ENCODE data around the gene ASCC3. TPM values are rescaled to one million over a fixed set of nuclear protein-coding genes. Genes with fewer than 3 reads are reported as not detected.

ASCC3 gene
- total RNA-seq, 1 experiment from 2014 or later, result 40.5 TPM

GRCh38 chr6:100491952-100492670, 389.0 kb downstream of the ASCC3 start:
- ChIA-PET RAD21 (ENCODE audit: low non-redundant PET in 1 of 2, low total read pairs in 2 of 2, uncharacterized antibody in 2 of 2, unreplicated experiment in 2 of 2) (no interaction called here), POLR2A (no interaction called here), CTCF (no interaction called here)
- Histone ChIP-seq H3K27ac (ENCODE audit: low read depth, low read length) (no peak overlapping the region), H3K9me2 (ENCODE audit: insufficient read depth) (no peaks in the 10 kb centered on the region), H3K9me3 (ENCODE audit: control insufficient read depth in 1 of 2, insufficient read depth in 1 of 2, low read depth in 1 of 2, low read length in 2 of 2) (no peaks in the 10 kb centered on the region), H4K20me1 (ENCODE audit: insufficient read depth) (no peaks in the 10 kb centered on the region), H3K9ac (ENCODE audit: low read length) (no peak overlapping the region), H3K27me3 (ENCODE audit: insufficient read depth, low read length) (no peaks in the 10 kb centered on the region), H3K4me3 (replicated peaks in 1 of 2; ENCODE audit: low read depth in 1 of 2, low read length in 2 of 2) (no peak overlapping the region), H2AFZ (ENCODE audit: low read depth, low read length, poor library complexity, severe bottlenecking) (no peak overlapping the region), H3K4me1 (ENCODE audit: control insufficient read depth in 1 of 2, insufficient read depth in 2 of 2, low read length in 2 of 2) (no peaks in the 10 kb centered on the region), H3K36me3 (ENCODE audit: control insufficient read depth in 1 of 2, insufficient read depth in 2 of 2, low read length in 2 of 2) (no peaks in the 10 kb centered on the region), H3K79me2 (ENCODE audit: insufficient read depth, low read length) (no peaks in the 10 kb centered on the region), H3K4me2 (ENCODE audit: low read length) (no peak overlapping the region)
- DNase-seq (ENCODE audit: low read depth, low spot score), result no peak
- no peak for TF ChIP-seq MAX (IDR thresholded peaks at IDR 0.05)
- no peak for TF ChIP-seq TCF7L2 (IDR thresholded peaks at IDR 0.05; ENCODE audit: borderline replicate concordance, extremely low read depth, insufficient read depth, insufficient read length)
- no peak for TF ChIP-seq SIN3A (IDR thresholded peaks at IDR 0.05; ENCODE audit: low read depth)
- TF ChIP-seq EGR1 (IDR thresholded peaks at IDR 0.05; ENCODE audit: low read depth), result no peak
- no peak for TF ChIP-seq POLR2AphosphoS5 (IDR thresholded peaks at IDR 0.05; ENCODE audit: low read depth, low read length)
- TF ChIP-seq, protein P1, sequence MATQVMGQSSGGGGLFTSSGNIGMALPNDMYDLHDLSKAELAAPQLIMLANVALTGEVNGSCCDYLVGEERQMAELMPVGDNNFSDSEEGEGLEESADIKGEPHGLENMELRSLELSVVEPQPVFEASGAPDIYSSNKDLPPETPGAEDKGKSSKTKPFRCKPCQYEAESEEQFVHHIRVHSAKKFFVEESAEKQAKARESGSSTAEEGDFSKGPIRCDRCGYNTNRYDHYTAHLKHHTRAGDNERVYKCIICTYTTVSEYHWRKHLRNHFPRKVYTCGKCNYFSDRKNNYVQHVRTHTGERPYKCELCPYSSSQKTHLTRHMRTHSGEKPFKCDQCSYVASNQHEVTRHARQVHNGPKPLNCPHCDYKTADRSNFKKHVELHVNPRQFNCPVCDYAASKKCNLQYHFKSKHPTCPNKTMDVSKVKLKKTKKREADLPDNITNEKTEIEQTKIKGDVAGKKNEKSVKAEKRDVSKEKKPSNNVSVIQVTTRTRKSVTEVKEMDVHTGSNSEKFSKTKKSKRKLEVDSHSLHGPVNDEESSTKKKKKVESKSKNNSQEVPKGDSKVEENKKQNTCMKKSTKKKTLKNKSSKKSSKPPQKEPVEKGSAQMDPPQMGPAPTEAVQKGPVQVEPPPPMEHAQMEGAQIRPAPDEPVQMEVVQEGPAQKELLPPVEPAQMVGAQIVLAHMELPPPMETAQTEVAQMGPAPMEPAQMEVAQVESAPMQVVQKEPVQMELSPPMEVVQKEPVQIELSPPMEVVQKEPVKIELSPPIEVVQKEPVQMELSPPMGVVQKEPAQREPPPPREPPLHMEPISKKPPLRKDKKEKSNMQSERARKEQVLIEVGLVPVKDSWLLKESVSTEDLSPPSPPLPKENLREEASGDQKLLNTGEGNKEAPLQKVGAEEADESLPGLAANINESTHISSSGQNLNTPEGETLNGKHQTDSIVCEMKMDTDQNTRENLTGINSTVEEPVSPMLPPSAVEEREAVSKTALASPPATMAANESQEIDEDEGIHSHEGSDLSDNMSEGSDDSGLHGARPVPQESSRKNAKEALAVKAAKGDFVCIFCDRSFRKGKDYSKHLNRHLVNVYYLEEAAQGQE (IDR thresholded peaks at IDR 0.05; ENCODE audit: low read depth), result no peak
- TF ChIP-seq JUND (IDR thresholded peaks at IDR 0.05), result no peak
- no peak for TF ChIP-seq CEBPB (IDR thresholded peaks at IDR 0.05; ENCODE audit: low read depth)
- TF ChIP-seq FOSL1 (IDR thresholded peaks at IDR 0.05; ENCODE audit: low read depth), result no peak
- TF ChIP-seq ELF1 (IDR thresholded peaks at IDR 0.05; ENCODE audit: borderline replicate concordance, low read depth), result no peak
- TF ChIP-seq SRF (IDR thresholded peaks at IDR 0.05; ENCODE audit: low read depth), result no peak
- TF ChIP-seq EZH2phosphoT487 (IDR thresholded peaks at IDR 0.05; ENCODE audit: borderline replicate concordance), result no peak
- no TSS peak for BruUV-seq (replicated peaks)
- intact Hi-C loops (cut with micrococcal nuclease), result no loop called here
- ATAC-seq, result no peak

Measured in HCT116 (cell line).